ENCODE data around the gene PPEF1. TPM values are rescaled to one million over a fixed set of nuclear protein-coding genes. Genes with fewer than 3 reads are reported as not detected.

Gene PPEF1
- total RNA-seq, 1 experiment from 2014 or later: 0.52 TPM

DNA sequence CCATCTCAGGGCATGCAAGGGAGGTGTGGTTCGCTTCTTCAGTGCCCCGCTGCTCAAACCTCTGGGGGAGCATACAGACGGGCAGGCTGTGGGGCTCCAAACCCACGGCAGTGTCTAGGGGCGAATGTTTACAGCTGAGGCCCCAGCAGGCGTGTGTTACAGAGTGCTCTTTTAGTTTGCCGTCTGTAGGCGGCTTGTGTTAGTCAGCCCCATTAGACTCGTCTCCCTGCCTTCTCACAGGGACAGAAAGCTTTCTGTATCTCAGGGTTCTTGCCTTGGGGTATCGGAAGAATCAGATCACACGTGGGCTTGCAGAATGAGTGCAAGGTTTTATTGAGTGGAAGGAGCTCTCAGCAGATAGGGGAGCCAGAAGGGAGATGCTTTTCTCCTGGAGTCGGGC, 46.2 kb upstream of the PPEF1 start:
- Mint-ChIP-seq H3K4me1 (no peaks in the 10 kb centered on the region; a peak in 1 of 4 replicates), H3K4me3 (no peak overlapping the region), H3K36me3 (ENCODE audit: insufficient read depth in 1 of 3, low read depth in 3 of 3) (peaks cover 0 to 9% (median 2%) of the 10 kb centered on the region in 3 experiments; a peak in 2 of 7 replicates), H3K27ac (no peak overlapping the region), H3K27me3 (ENCODE audit: low read depth) (peaks cover 3% of the 10 kb centered on the region), H3K9me3 (peaks cover 61 to 69% of the 10 kb centered on the region in 2 experiments)
- TF ChIP-seq CTCF (conservative IDR thresholded peaks at IDR 0.05): no peak
- no peaks in the 10 kb centered on the region for H4K20me1 ChIP-seq (ENCODE audit: control insufficient read depth, insufficient read depth, insufficient read length)
- no peak overlapping the region for H2BK20ac ChIP-seq (ENCODE audit: low read depth, low read length, poor library complexity, severe bottlenecking)
- no peak overlapping the region for H4K8ac ChIP-seq (replicated peaks; ENCODE audit: insufficient read length, low read depth, low read length)
- no peak overlapping the region for H3K9ac ChIP-seq (ENCODE audit: extremely low read depth, insufficient read length, low read length)
- H2BK120ac ChIP-seq (ENCODE audit: low read depth, low read length, poor library complexity, severe bottlenecking): no peak overlapping the region
- no peak for DNase-seq
- H3T11ph ChIP-seq (ENCODE audit: low read length): no peak overlapping the region
- no peaks in the 10 kb centered on the region for H3K23me2 ChIP-seq (ENCODE audit: insufficient read length, low read depth, low read length, poor library complexity, severe bottlenecking)
- H3K27ac ChIP-seq (ENCODE audit: insufficient read length, low read depth, low read length): no peak overlapping the region
- H2AK5ac ChIP-seq (ENCODE audit: insufficient read length, low read length): no peak overlapping the region
- no CpG with 5 or more reads among the region's 12 CpGs for WGBS (ENCODE audit: extremely low coverage, insufficient read length, low lambda C conversion rate)
- H4K91ac ChIP-seq (ENCODE audit: insufficient read length, low read depth, low read length): no peak overlapping the region
- no peak overlapping the region for H4K5ac ChIP-seq (ENCODE audit: insufficient read length, low read depth, low read length)
- no peaks in the 10 kb centered on the region for H3K79me1 ChIP-seq (ENCODE audit: insufficient read depth, low read depth, low read length, poor library complexity, severe bottlenecking)
- H2BK15ac ChIP-seq (ENCODE audit: low read depth, low read length): no peak overlapping the region
- no peak overlapping the region for H3K56ac ChIP-seq (ENCODE audit: insufficient read length, low read depth, low read length)
- no peak overlapping the region for H2BK12ac ChIP-seq (ENCODE audit: insufficient read length, low read depth, low read length)
- H3K27me3 ChIP-seq (ENCODE audit: insufficient read depth, low read length): no peaks in the 10 kb centered on the region
- H3K23ac ChIP-seq (ENCODE audit: insufficient read length, low read depth, low read length): no peak overlapping the region
- H3K9me3 ChIP-seq (ENCODE audit: control insufficient read depth, low read depth, low read length): peaks cover 31% of the 10 kb centered on the region
- no peak overlapping the region for H3K4me2 ChIP-seq (ENCODE audit: insufficient read depth, insufficient read length, low read length)
- H2AFZ ChIP-seq (ENCODE audit: low read length): no peak overlapping the region
- H3K18ac ChIP-seq (ENCODE audit: insufficient read length, low read depth, low read length): no peak overlapping the region
- H3K14ac ChIP-seq (ENCODE audit: insufficient read depth, low read length): no peak overlapping the region
- H3K4me1 ChIP-seq (ENCODE audit: insufficient read depth, low read length): no peaks in the 10 kb centered on the region
- no peaks in the 10 kb centered on the region for H3K79me2 ChIP-seq (ENCODE audit: insufficient read depth, low read length)
- H2BK5ac ChIP-seq (ENCODE audit: insufficient read length, low read length): no peak overlapping the region
- no peak overlapping the region for H3K4ac ChIP-seq (ENCODE audit: low read depth, low read length)

Data from H9 (cell line).